Breast epithelium (tissue), 3 donors: ENCODE measurements around the gene DCBLD1.

Experiments used
- CTCF ChIP-seq, 3 donors: fragments of 450-650 bp; IDR thresholded peaks; one replicate each; pipeline ENCODE4 v1.5.1; 2016 to 2017; ENCODE audit warnings: antibody characterized with exemption in 3 of 3, mild to moderate bottlenecking in 3 of 3, moderate library complexity in 3 of 3
- POLR2AphosphoS5 ChIP-seq, 3 donors: sonication (generic); formaldehyde crosslinking; IDR thresholded peaks; one replicate each; pipeline ENCODE4 v1.6.1; 2017; ENCODE audit warnings: antibody characterized with exemption in 3 of 3

DNA sequence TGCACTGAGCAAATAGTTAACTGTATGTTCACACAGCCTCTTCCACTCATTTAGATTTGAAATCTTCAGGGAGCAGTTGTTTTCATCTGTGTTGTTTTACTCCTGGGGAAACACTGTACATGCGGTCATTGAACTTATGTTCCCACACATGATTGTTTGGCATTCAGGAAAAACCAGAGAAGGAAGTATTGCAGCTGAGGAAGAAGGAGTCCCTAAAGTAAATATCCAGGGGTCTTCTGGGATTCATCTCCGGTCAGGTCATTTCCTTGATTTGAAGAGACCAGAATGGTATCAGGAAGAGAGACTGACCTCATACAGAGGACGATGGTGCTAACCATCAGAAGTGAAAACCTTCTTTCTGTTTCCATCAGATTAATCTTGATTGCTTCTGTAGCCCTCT is 52.5 kb downstream of the DCBLD1 start:
- TF ChIP-seq CTCF (IDR thresholded peaks at IDR 0.05), result no peak
- no peak for TF ChIP-seq POLR2AphosphoS5 (IDR thresholded peaks at IDR 0.05)
